H9 (cell line): ENCODE measurements around the gene PCDHGA6. TPM values are rescaled to one million over a fixed set of nuclear protein-coding genes. Genes with fewer than 3 reads are reported as not detected.

Experiments used
- DNase-seq: peaks from one replicate; pipeline ENCODE4 v3.0.0-alpha.2; 2017
- H2AFZ ChIP-seq: one replicate; pipeline ENCODE4 v1.6.1; 2013; ENCODE audit warnings: mild to moderate bottlenecking, low read length, control low read depth, moderate library complexity
- H2AK5ac ChIP-seq: 2 replicates; pipeline ENCODE4 v1.6.1; 2013; ENCODE audit warnings: low read length, control low read depth, mixed read lengths; ENCODE audit not compliant: insufficient read length
- H2BK120ac ChIP-seq: one replicate; pipeline ENCODE4 v1.6.1; 2013; ENCODE audit warnings: low read depth, mild to moderate bottlenecking, low read length, control low read depth, inconsistent platforms; ENCODE audit not compliant: poor library complexity, severe bottlenecking
- H2BK12ac ChIP-seq: 2 replicates; pipeline ENCODE4 v1.6.1; 2013; ENCODE audit warnings: low read length, control low read depth, mixed read lengths, low read depth; ENCODE audit not compliant: insufficient read length
- H2BK15ac ChIP-seq: 2 replicates; pipeline ENCODE4 v1.6.1; 2013; ENCODE audit warnings: low read depth, low read length, control low read depth
- H2BK20ac ChIP-seq: one replicate; pipeline ENCODE4 v1.6.1; 2013; ENCODE audit warnings: low read depth, mild to moderate bottlenecking, low read length, control low read depth, inconsistent platforms; ENCODE audit not compliant: poor library complexity, severe bottlenecking
- H2BK5ac ChIP-seq: 2 replicates; pipeline ENCODE4 v1.6.1; 2013; ENCODE audit warnings: low read length, control low read depth, mixed read lengths; ENCODE audit not compliant: insufficient read length
- H3K14ac ChIP-seq: 2 replicates; pipeline ENCODE4 v1.6.1; 2013; ENCODE audit warnings: low read length, control low read depth; ENCODE audit not compliant: insufficient read depth
- H3K18ac ChIP-seq: 2 replicates; pipeline ENCODE4 v1.6.1; 2013; ENCODE audit warnings: low read depth, mild to moderate bottlenecking, mixed read lengths, low read length, control low read depth; ENCODE audit not compliant: insufficient read length
- H3K23ac ChIP-seq: 2 replicates; pipeline ENCODE4 v1.6.1; 2013; ENCODE audit warnings: low read length, control low read depth, mixed read lengths, low read depth; ENCODE audit not compliant: insufficient read length
- H3K23me2 ChIP-seq: 2 replicates; pipeline ENCODE4 v1.6.1; 2013; ENCODE audit warnings: low read depth, mild to moderate bottlenecking, mixed read lengths, low read length, control low read depth; ENCODE audit not compliant: insufficient read length, poor library complexity, severe bottlenecking
- H3K27ac ChIP-seq: 2 replicates; pipeline ENCODE4 v1.5.1; 2013; ENCODE audit warnings: low read length, control low read depth, mixed read lengths, low read depth; ENCODE audit not compliant: insufficient read length
- H3K27me3 ChIP-seq: 2 replicates; pipeline ENCODE4 v1.6.1; 2013; ENCODE audit warnings: low read length, control low read depth, inconsistent platforms; ENCODE audit not compliant: insufficient read depth
- H3K4ac ChIP-seq: 2 replicates; pipeline ENCODE4 v1.6.1; 2013; ENCODE audit warnings: low read depth, mild to moderate bottlenecking, control low read depth, inconsistent platforms, low read length, moderate library complexity
- H3K4me1 ChIP-seq: 2 replicates; pipeline ENCODE4 v1.6.1; 2013; ENCODE audit warnings: low read length, control low read depth, inconsistent platforms; ENCODE audit not compliant: insufficient read depth
- H3K4me2 ChIP-seq: 2 replicates; pipeline ENCODE4 v1.6.1; 2013; ENCODE audit warnings: low read length, control low read depth, mixed read lengths; ENCODE audit not compliant: insufficient read length, insufficient read depth
- H3K56ac ChIP-seq: 2 replicates; pipeline ENCODE4 v1.6.1; 2013; ENCODE audit warnings: low read depth, mild to moderate bottlenecking, mixed read lengths, low read length, control low read depth; ENCODE audit not compliant: insufficient read length
- H3K79me1 ChIP-seq: 2 replicates; pipeline ENCODE4 v1.6.1; 2013; ENCODE audit warnings: low read depth, mild to moderate bottlenecking, moderate library complexity, low read length, control low read depth, inconsistent platforms; ENCODE audit not compliant: insufficient read depth, poor library complexity, severe bottlenecking
- H3K79me2 ChIP-seq: 2 replicates; pipeline ENCODE4 v1.6.1; 2013; ENCODE audit warnings: low read length, control low read depth, inconsistent platforms; ENCODE audit not compliant: insufficient read depth
- H3K9ac ChIP-seq: 2 replicates; pipeline ENCODE4 v1.6.1; 2013; ENCODE audit warnings: low read length, control low read depth, mixed read lengths; ENCODE audit not compliant: insufficient read length; ENCODE audit errors: extremely low read depth
- H3K9me3 ChIP-seq: one replicate; pipeline ENCODE4 v1.6.1; 2013; ENCODE audit warnings: low read depth, low read length, inconsistent platforms; ENCODE audit not compliant: control insufficient read depth
- H3T11ph ChIP-seq: one replicate; pipeline ENCODE4 v1.6.1; 2013; ENCODE audit warnings: mild to moderate bottlenecking, low read length, control low read depth, inconsistent platforms
- H4K20me1 ChIP-seq: one replicate; pipeline ENCODE4 v1.6.1; 2013; ENCODE audit not compliant: control insufficient read depth, insufficient read length, insufficient read depth
- H4K5ac ChIP-seq: 2 replicates; pipeline ENCODE4 v1.6.1; 2013; ENCODE audit warnings: low read depth, mild to moderate bottlenecking, mixed read lengths, low read length, control low read depth; ENCODE audit not compliant: insufficient read length
- H4K8ac ChIP-seq: replicated peaks from 2 replicates; pipeline ENCODE4 v1.6.1; 2013; ENCODE audit warnings: low read length, control low read depth, mixed read lengths, low read depth; ENCODE audit not compliant: insufficient read length
- H4K91ac ChIP-seq: 2 replicates; pipeline ENCODE4 v1.6.1; 2013; ENCODE audit warnings: low read depth, mild to moderate bottlenecking, moderate library complexity, mixed read lengths, low read length, control low read depth; ENCODE audit not compliant: insufficient read length
- H3K27ac Mint-ChIP-seq, 3 experiments: 2 replicates in 2 of 3; 3 replicates in 1 of 3; pipeline ENCODE4 v1.8.0; 2020 to 2021; ENCODE audit warnings: mixed read lengths in 3 of 3, mild to moderate bottlenecking in 1 of 3, moderate library complexity in 1 of 3
- H3K27me3 Mint-ChIP-seq: 2 replicates; pipeline ENCODE4 v1.8.0; 2021; ENCODE audit warnings: low read depth, mild to moderate bottlenecking, moderate library complexity, mixed read lengths
- H3K36me3 Mint-ChIP-seq, 3 experiments: 2 replicates in 2 of 3; 3 replicates in 1 of 3; pipeline ENCODE4 v1.8.0; 2020 to 2021; ENCODE audit warnings: low read depth in 3 of 3, mixed read lengths in 3 of 3; ENCODE audit not compliant: insufficient read depth in 1 of 3
- H3K4me1 Mint-ChIP-seq, 2 experiments: 2 replicates each; pipeline ENCODE4 v1.8.0; 2020; ENCODE audit warnings: mixed read lengths in 2 of 2
- H3K4me3 Mint-ChIP-seq, 2 experiments: 2 replicates in 1 of 2; 3 replicates in 1 of 2; pipeline ENCODE4 v1.8.0; 2020 to 2021; ENCODE audit warnings: mild to moderate bottlenecking in 2 of 2, mixed read lengths in 2 of 2, moderate library complexity in 1 of 2
- H3K9me3 Mint-ChIP-seq, 2 experiments: 2 replicates in 1 of 2; 3 replicates in 1 of 2; pipeline ENCODE4 v1.8.0; 2020; ENCODE audit warnings: mild to moderate bottlenecking in 2 of 2, mixed read lengths in 2 of 2, moderate library complexity in 1 of 2
- CTCF ChIP-seq: fragments of 200-600 bp; sonication (generic); conservative IDR thresholded peaks from 3 replicates; pipeline ENCODE4 v1.8.0; 2021; ENCODE audit warnings: antibody characterized with exemption, mild to moderate bottlenecking
- WGBS: extraction: QIAGEN DNeasy Blood & Tissue Kit; methylation state at CpG from one replicate; pipeline ENCODE4 v1.1.7; 2013; ENCODE audit warnings: missing lambda C conversion rate, low lambda C conversion rate, mixed read lengths; ENCODE audit not compliant: insufficient read length; ENCODE audit errors: extremely low coverage; 5-methylcytosine and 5-hydroxymethylcytosine counted together
- total RNA-seq: library from RNA; stranded (reverse); gene quantifications from 2 replicates; pipeline ENCODE4 v1.2.1, GENCODE V29; 2021

Gene PCDHGA6
- total RNA-seq, 1 experiment from 2014 or later = 1.7 TPM

DNA sequence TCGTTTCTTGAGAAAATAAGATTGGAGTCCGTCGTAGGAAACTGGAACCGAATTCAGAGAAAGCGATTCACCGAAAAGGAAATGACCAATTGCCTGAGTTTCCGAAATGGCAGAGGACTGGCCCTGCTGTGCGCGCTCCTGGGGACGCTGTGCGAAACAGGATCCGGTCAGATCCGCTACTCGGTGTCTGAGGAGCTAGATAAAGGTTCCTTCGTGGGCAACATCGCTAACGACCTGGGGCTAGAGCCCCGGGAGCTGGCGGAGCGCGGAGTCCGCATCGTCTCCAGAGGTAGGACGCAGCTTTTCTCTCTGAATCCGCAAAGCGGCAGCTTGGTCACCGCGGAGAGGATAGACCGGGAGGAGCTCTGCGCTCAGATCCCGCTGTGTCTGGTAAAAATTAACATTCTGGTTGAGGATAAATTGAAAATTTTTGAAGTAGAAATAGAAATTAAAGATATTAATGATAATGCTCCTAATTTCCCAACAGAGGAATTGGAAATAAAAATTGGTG lies 29.7 kb upstream of the PCDHGA6 start:
- H3K4me1 Mint-ChIP-seq = peaks cover 0 to 4% of the 10 kb centered on the region in 2 experiments; a peak in 2 of 4 replicates
- no peak for TF ChIP-seq CTCF
- H2BK12ac ChIP-seq = no peak overlapping the region
- H3K4me1 ChIP-seq = no peaks in the 10 kb centered on the region
- H3K27me3 ChIP-seq = no peaks in the 10 kb centered on the region
- H2AK5ac ChIP-seq = no peak overlapping the region
- H2BK15ac ChIP-seq = no peak overlapping the region
- H3K27ac ChIP-seq = no peak overlapping the region
- H3K27me3 Mint-ChIP-seq = peaks cover 9% of the 10 kb centered on the region
- no peak overlapping the region for H4K91ac ChIP-seq
- peaks cover 25% of the 10 kb centered on the region for H3K9me3 ChIP-seq
- no peak overlapping the region for H3K18ac ChIP-seq
- no peaks in the 10 kb centered on the region for H3K79me1 ChIP-seq
- H3K4me2 ChIP-seq = no peak overlapping the region
- H3K4ac ChIP-seq = no peak overlapping the region
- H4K5ac ChIP-seq = no peak overlapping the region
- no peak overlapping the region for H3K56ac ChIP-seq
- peaks cover 15 to 47% (median 32%) of the 10 kb centered on the region in 3 experiments for H3K36me3 Mint-ChIP-seq
- peaks cover 61 to 72% of the 10 kb centered on the region in 2 experiments for H3K9me3 Mint-ChIP-seq
- no peak overlapping the region for H3K14ac ChIP-seq
- DNase-seq = no peak
- peak overlapping the region; percentile 35 for H2AFZ ChIP-seq
- no peak overlapping the region for H3K4me3 Mint-ChIP-seq
- H2BK5ac ChIP-seq = no peak overlapping the region
- no peaks in the 10 kb centered on the region for H3K79me2 ChIP-seq
- no peak overlapping the region for H4K8ac ChIP-seq
- no peak overlapping the region for H2BK20ac ChIP-seq
- H2BK120ac ChIP-seq = no peak overlapping the region
- no peaks in the 10 kb centered on the region for H4K20me1 ChIP-seq
- no peak overlapping the region for H3T11ph ChIP-seq
- no peak overlapping the region for H3K23ac ChIP-seq
- no peak overlapping the region for H3K9ac ChIP-seq
- no CpG with 5 or more reads among the region's 31 CpGs for WGBS
- no peak overlapping the region for H3K27ac Mint-ChIP-seq
- H3K23me2 ChIP-seq = no peaks in the 10 kb centered on the region
